HG03342 (cell line): ENCODE measurements around the gene SGSM1.

ENCODE experiments used
- ATAC-seq: cut with Tn5 transposase; IDR thresholded peaks from one replicate; pipeline ENCODE4 v1.9.1; 2021; ENCODE audit warnings: mild to moderate bottlenecking, moderate library complexity; ENCODE audit not compliant: unreplicated experiment

SGSM1 gene

GRCh38 chr22:24805790-24806662 lies at the start of gene SGSM1:
Gene SGSM1, plus strand, starts transcription at chr22:24806211. Its CDS starts 115 bp downstream, at chr22:24806326.
- peak; percentile 48 for ATAC-seq

- ATAC-seq, result no peak
Observed at GRCh38 chr22:24758164-24758799, 47.7 kb upstream of the SGSM1 start.

- no peak for ATAC-seq
Observed at GRCh38 chr22:24759765-24760164, 46.2 kb upstream of the SGSM1 start.

- ATAC-seq, result no peak
Observed at GRCh38 chr22:24760708-24761306, 45.2 kb upstream of the SGSM1 start.

GRCh38 chr22:24761888-24762675 lies 43.9 kb upstream of the SGSM1 start:
- ATAC-seq, result no peak

- ATAC-seq, result no peak
Observed at GRCh38 chr22:24763872-24764485, 42.0 kb upstream of the SGSM1 start.

GRCh38 chr22:24765166-24765565 lies 40.8 kb upstream of the SGSM1 start:
- ATAC-seq, result no peak

GRCh38 chr22:24768537-24769374 lies 37.3 kb upstream of the SGSM1 start:
- ATAC-seq, result no peak

GRCh38 chr22:24772493-24773220 lies 33.4 kb upstream of the SGSM1 start:
- ATAC-seq, result no peak

GRCh38 chr22:24775769-24776492 lies 30.1 kb upstream of the SGSM1 start:
- no peak for ATAC-seq

- no peak for ATAC-seq
Observed at GRCh38 chr22:24776525-24776924, 29.5 kb upstream of the SGSM1 start.

GRCh38 chr22:24789516-24789915 lies 16.5 kb upstream of the SGSM1 start:
- ATAC-seq, result no peak

- no peak for ATAC-seq
Observed at GRCh38 chr22:24791362-24791761, 14.6 kb upstream of the SGSM1 start.

- no peak for ATAC-seq
Observed at GRCh38 chr22:24796056-24796455, 10.0 kb upstream of the SGSM1 start.

- ATAC-seq, result no peak
Observed at GRCh38 chr22:24796860-24797259, 9.2 kb upstream of the SGSM1 start.

GRCh38 chr22:24801901-24802465 lies 4.0 kb upstream of the SGSM1 start:
- ATAC-seq, result no peak

GRCh38 chr22:24803064-24803542 lies 2.9 kb upstream of the SGSM1 start:
- no peak for ATAC-seq

GRCh38 chr22:24806663-24807001 lies 621 bp downstream of the SGSM1 start:
- no peak for ATAC-seq
